Activated CD4-positive, alpha-beta memory T cell treated with anti-CD3 and anti-CD28 coated beads, Interleukin-2, amount 10 ng/mL, durations not matched to agents 7 days and 5 days (primary cell): ENCODE measurements around the gene DOCK6. TPM values are rescaled to one million over a fixed set of nuclear protein-coding genes. Genes with fewer than 3 reads are reported as not detected.
A peak's percentile ranks its signal among the peaks of the same experiment; 100 is the strongest.

Experiments used
- CTCF ChIA-PET: fragments of 350-600 bp; sonication (Branson Sonifier 250); formaldehyde crosslinking; loops from one replicate; lab custom pipeline; 2021; ENCODE audit warnings: antibody characterized with exemption, inconsistent platforms; lab: Charles Lee
- POLR2A ChIA-PET: fragments of 350-600 bp; sonication (Branson Sonifier 250); formaldehyde crosslinking; loops from one replicate; lab custom pipeline; 2021; ENCODE audit warnings: antibody characterized with exemption; lab: Charles Lee
- DNase-seq: peaks from one replicate; pipeline ENCODE4 v3.0.0-alpha.2; 2020
- H3K27ac Mint-ChIP-seq: one replicate; pipeline ENCODE4 v1.8.0; 2021; ENCODE audit warnings: mild to moderate bottlenecking, mixed read lengths
- H3K27me3 Mint-ChIP-seq: one replicate; pipeline ENCODE4 v1.8.0; 2021; ENCODE audit warnings: mixed read lengths
- H3K36me3 Mint-ChIP-seq: one replicate; pipeline ENCODE4 v1.8.0; 2021; ENCODE audit warnings: low read depth, mixed read lengths
- H3K4me1 Mint-ChIP-seq: one replicate; pipeline ENCODE4 v1.8.0; 2021; ENCODE audit warnings: mixed read lengths
- H3K4me3 Mint-ChIP-seq: one replicate; pipeline ENCODE4 v1.8.0; 2021; ENCODE audit warnings: mild to moderate bottlenecking, mixed read lengths
- H3K9me3 Mint-ChIP-seq: one replicate; pipeline ENCODE4 v1.8.0; 2021; ENCODE audit warnings: mixed read lengths
- total RNA-seq, 2 experiments: library from RNA; stranded (reverse); gene quantifications; one replicate each; pipeline ENCODE4 v1.2.3, GENCODE V29; 2021

The DOCK6 gene
- total RNA-seq, 2 experiments from 2014 or later, result 0.35 to 0.68 TPM

GRCh38 chr19:11291415-11291814, 29.1 kb upstream of the DOCK6 start:
- DNase-seq, result no peak
- CTCF ChIA-PET, result interaction anchor here (0.9 to 1.4 kb wide), 2 partner anchors 86 to 115 kb away, joined by 3 read pairs; no protein-coding TSS in a partner anchor
- peaks cover 56% of the 10 kb centered on the region for H3K27me3 Mint-ChIP-seq
- no peak overlapping the region for H3K4me3 Mint-ChIP-seq
- H3K9me3 Mint-ChIP-seq, result no peaks in the 10 kb centered on the region
- POLR2A ChIA-PET, result no interaction called here
- peaks cover 9% of the 10 kb centered on the region for H3K4me1 Mint-ChIP-seq
- H3K36me3 Mint-ChIP-seq, result no peaks in the 10 kb centered on the region
- no peak overlapping the region for H3K27ac Mint-ChIP-seq

DNA sequence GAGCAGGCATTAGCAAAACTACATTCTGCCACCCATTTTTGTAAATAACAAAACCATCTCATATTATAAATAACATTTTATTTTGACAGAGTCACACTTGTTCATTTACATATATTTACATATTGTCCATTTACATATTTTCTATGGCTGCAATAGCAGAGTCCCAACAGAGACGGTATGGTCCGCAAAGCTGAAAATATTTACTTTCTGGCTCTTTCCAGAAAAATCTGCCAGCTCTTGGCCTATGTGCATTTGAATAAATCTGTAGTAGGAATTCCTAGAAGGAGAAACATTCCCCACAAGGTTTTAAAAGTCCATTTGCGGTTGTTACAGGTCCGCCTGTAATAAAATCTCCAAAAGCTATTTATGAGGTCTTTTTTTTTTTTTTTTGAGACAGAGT, 27.9 kb upstream of the DOCK6 start:
- Mint-ChIP-seq H3K36me3 (no peaks in the 10 kb centered on the region), H3K27me3 (peaks cover 53% of the 10 kb centered on the region), H3K4me1 (peaks cover 9% of the 10 kb centered on the region), H3K4me3 (no peak overlapping the region), H3K27ac (no peak overlapping the region), H3K9me3 (no peaks in the 10 kb centered on the region)
- no peak for DNase-seq
- ChIA-PET POLR2A (no interaction called here), CTCF (interaction anchor here (0.5 to 1.4 kb wide), 3 partner anchors 117 to 192 kb away, joined by 3 read pairs; no protein-coding TSS in a partner anchor)

DNA sequence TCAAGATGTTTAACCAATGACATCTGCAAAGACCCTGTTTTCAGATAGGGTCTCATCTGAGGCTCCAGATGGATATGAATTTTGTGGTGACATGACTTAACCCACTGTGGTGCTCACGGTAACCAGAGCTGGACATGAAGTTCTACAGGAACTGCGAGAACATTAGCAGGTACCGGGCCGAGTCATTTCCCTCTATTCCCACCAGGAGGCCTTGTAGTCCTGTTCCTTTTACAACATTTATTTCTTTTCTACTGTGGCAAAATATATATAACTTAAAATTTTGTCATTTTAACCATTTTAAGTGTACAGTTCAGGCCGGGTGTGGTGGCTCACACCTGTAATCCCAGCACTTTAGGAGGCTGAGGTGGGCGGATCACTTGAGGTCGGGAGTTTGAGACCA, 26.0 kb upstream of the DOCK6 start:
- no peak overlapping the region for H3K27ac Mint-ChIP-seq
- no peak overlapping the region for H3K4me3 Mint-ChIP-seq
- ChIA-PET POLR2A (no interaction called here), CTCF (no interaction called here)
- peaks cover 51% of the 10 kb centered on the region for H3K27me3 Mint-ChIP-seq
- no peaks in the 10 kb centered on the region for H3K9me3 Mint-ChIP-seq
- no peaks in the 10 kb centered on the region for H3K36me3 Mint-ChIP-seq
- peaks cover 1% of the 10 kb centered on the region for H3K4me1 Mint-ChIP-seq
- no peak for DNase-seq

DNA sequence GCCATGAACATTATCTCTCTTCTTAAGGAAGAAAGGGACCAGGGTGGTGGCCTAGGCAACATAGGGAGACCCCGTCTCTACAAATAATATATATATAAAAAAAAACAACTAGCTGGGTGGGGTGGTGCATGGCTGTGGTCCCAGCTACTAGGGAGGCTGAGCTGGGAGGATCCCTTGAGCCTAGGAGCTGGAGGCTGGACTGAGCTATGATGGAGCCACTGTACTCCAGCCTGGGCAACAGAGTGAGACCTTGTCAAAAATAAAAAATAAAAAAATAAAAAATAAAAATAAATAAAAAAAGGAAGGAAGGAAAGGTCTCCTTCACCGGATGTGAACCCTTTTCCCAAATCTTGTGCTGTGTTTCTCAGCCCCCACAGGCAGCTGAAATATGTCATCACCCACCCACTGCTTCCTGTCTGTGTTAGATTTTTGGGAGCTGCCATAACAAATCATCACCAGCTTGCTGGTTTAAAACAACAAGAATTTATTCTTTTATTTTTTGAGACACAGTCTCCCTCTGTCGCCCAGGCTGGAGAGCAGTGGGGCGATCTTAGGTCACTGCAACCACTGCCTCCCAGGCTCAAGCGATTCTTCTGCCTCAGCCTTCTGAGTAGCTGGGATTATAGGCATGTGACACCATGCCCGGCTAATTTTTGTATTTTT, 24.1 kb upstream of the DOCK6 start:
- Mint-ChIP-seq H3K36me3 (no peaks in the 10 kb centered on the region), H3K27ac (no peak overlapping the region), H3K4me3 (no peak overlapping the region), H3K27me3 (peaks cover 60% of the 10 kb centered on the region), H3K4me1 (no peaks in the 10 kb centered on the region), H3K9me3 (no peaks in the 10 kb centered on the region)
- ChIA-PET CTCF (interaction anchor here (0.7 to 0.8 kb wide), 2 partner anchors 82 to 90 kb away, joined by 3 to 5 read pairs; no protein-coding TSS in a partner anchor), POLR2A (interaction anchor here (1.2 kb wide), 1 partner anchor 89 kb away, joined by 3 read pairs; the partner anchor contains the start of gene SWSAP1)
- DNase-seq, result no peak

DNA sequence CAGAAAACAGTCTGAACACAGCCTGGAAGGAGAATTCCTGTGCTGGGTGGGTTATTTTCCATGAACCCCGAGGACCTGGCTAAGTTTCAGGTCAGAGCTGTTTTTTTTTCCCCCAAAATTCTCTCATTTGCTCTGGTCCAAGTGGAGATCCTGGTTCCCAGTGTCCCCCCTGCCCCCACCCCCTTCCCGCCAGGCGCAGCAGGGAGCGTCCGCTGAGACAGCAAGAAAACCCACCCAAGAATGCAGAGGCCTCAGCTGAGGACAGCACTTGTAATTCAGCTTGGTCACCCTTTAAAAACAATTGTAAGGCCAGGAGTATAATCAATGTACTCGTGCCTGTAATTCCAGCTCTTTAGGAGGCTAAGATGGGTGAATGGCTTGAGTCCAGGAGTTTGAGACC, 22.2 kb upstream of the DOCK6 start:
- Mint-ChIP-seq H3K9me3 (no peaks in the 10 kb centered on the region), H3K4me3 (no peak overlapping the region), H3K4me1 (peaks cover 10% of the 10 kb centered on the region), H3K27ac (no peak overlapping the region), H3K36me3 (no peaks in the 10 kb centered on the region), H3K27me3 (peaks cover 53% of the 10 kb centered on the region)
- POLR2A ChIA-PET, result no interaction called here
- DNase-seq, result no peak
- CTCF ChIA-PET, result no interaction called here

- Mint-ChIP-seq H3K36me3 (no peaks in the 10 kb centered on the region), H3K27me3 (peaks cover 51% of the 10 kb centered on the region), H3K4me3 (no peak overlapping the region), H3K4me1 (peaks cover 16% of the 10 kb centered on the region), H3K9me3 (peaks cover 6% of the 10 kb centered on the region), H3K27ac (no peak overlapping the region)
- DNase-seq, result no peak
- CTCF ChIA-PET, result interaction anchor here (1.5 kb wide), 1 partner anchor 100 kb away, joined by 3 read pairs; no protein-coding TSS in a partner anchor
- POLR2A ChIA-PET, result interaction anchor here (0.5 to 0.7 kb wide), 3 partner anchors 54 to 1202 kb away, joined by 3 read pairs; no protein-coding TSS in a partner anchor
Observed at GRCh38 chr19:11281356-11282049, 19.2 kb upstream of the DOCK6 start.

GRCh38 chr19:11279505-11280236, 17.3 kb upstream of the DOCK6 start:
- H3K27ac Mint-ChIP-seq, result peak overlapping the region; percentile 4
- H3K27me3 Mint-ChIP-seq, result peaks cover 55% of the 10 kb centered on the region
- ChIA-PET POLR2A (no interaction called here), CTCF (interaction anchor here (0.6 to 1.2 kb wide), 5 partner anchors 20 to 290 kb away, joined by 3 to 4 read pairs (median 4); no protein-coding TSS in a partner anchor)
- H3K4me3 Mint-ChIP-seq, result peak overlapping the region; percentile 10
- DNase-seq, result peak; percentile 76
- H3K9me3 Mint-ChIP-seq, result peaks cover 6% of the 10 kb centered on the region
- H3K36me3 Mint-ChIP-seq, result no peaks in the 10 kb centered on the region
- H3K4me1 Mint-ChIP-seq, result peaks cover 16% of the 10 kb centered on the region

- Mint-ChIP-seq H3K9me3 (peaks cover 6% of the 10 kb centered on the region), H3K27me3 (peaks cover 57% of the 10 kb centered on the region), H3K4me1 (peaks cover 16% of the 10 kb centered on the region), H3K36me3 (no peaks in the 10 kb centered on the region), H3K27ac (no peak overlapping the region), H3K4me3 (no peak overlapping the region)
- POLR2A ChIA-PET, result no interaction called here
- CTCF ChIA-PET, result interaction anchor here (0.6 to 1.2 kb wide), 2 partner anchors 59 to 1506 kb away, joined by 3 read pairs; no protein-coding TSS in a partner anchor
- no peak for DNase-seq
Observed at GRCh38 chr19:11278670-11279069, 16.3 kb upstream of the DOCK6 start.

DNA sequence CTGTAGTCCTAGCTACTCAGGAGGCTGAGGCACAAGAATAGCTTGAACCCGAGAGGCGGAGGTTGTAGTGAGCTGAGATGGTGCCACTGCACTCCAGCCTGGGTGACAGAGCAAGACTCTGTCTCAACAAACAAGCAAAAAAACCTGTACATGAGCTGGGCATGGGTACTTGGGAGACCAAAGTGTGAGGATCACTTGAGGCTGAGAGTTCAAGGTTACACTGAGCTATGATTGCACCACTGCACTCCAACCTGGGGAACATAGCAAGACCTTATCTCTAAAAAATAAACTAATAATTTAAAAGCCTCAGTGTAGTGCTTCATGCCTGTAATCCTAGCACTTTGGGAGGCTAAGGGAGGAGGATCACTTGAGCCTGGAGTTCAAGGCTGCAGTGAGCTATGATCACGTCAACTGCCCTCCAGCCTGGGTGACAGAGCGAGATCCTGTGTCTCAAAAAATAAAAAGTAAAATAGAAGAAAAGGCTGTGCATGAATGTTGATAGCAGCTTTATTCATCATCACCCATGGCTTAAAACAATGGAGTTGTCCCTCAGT, 12.3 kb upstream of the DOCK6 start:
- POLR2A ChIA-PET, result no interaction called here

GRCh38 chr19:11273989-11274388, 11.7 kb upstream of the DOCK6 start:
- POLR2A ChIA-PET, result no interaction called here
- peaks cover 2% of the 10 kb centered on the region for H3K4me1 Mint-ChIP-seq
- H3K27ac Mint-ChIP-seq, result no peak overlapping the region
- H3K36me3 Mint-ChIP-seq, result no peaks in the 10 kb centered on the region
- peaks cover 6% of the 10 kb centered on the region for H3K9me3 Mint-ChIP-seq
- no peak for DNase-seq
- peaks cover 51% of the 10 kb centered on the region for H3K27me3 Mint-ChIP-seq
- CTCF ChIA-PET, result no interaction called here
- H3K4me3 Mint-ChIP-seq, result no peak overlapping the region

More for the DNA sequence above, 12.3 kb upstream of the DOCK6 start:
- peaks cover 47% of the 10 kb centered on the region for H3K27me3 Mint-ChIP-seq
- no peak overlapping the region for H3K27ac Mint-ChIP-seq
- DNase-seq, result no peak
- peaks cover 6% of the 10 kb centered on the region for H3K4me1 Mint-ChIP-seq
- no peak overlapping the region for H3K4me3 Mint-ChIP-seq
- peaks cover 6% of the 10 kb centered on the region for H3K9me3 Mint-ChIP-seq
- H3K36me3 Mint-ChIP-seq, result no peaks in the 10 kb centered on the region
- CTCF ChIA-PET, result no interaction called here

- Mint-ChIP-seq H3K36me3 (no peaks in the 10 kb centered on the region), H3K4me3 (no peak overlapping the region), H3K27me3 (peaks cover 52% of the 10 kb centered on the region), H3K9me3 (peaks cover 6% of the 10 kb centered on the region), H3K27ac (no peak overlapping the region), H3K4me1 (no peaks in the 10 kb centered on the region)
- ChIA-PET POLR2A (no interaction called here), CTCF (no interaction called here)
- DNase-seq, result no peak
Observed at GRCh38 chr19:11273296-11273695, 11.0 kb upstream of the DOCK6 start.

- Mint-ChIP-seq H3K9me3 (no peaks in the 10 kb centered on the region), H3K27ac (no peak overlapping the region), H3K4me1 (no peaks in the 10 kb centered on the region), H3K36me3 (no peaks in the 10 kb centered on the region), H3K4me3 (no peak overlapping the region), H3K27me3 (peaks cover 60% of the 10 kb centered on the region)
- ChIA-PET POLR2A (no interaction called here), CTCF (no interaction called here)
- DNase-seq, result no peak
Observed at GRCh38 chr19:11269408-11269807, 7.1 kb upstream of the DOCK6 start.
